Measurements from ENCODE around the gene KBTBD12.

DNA sequence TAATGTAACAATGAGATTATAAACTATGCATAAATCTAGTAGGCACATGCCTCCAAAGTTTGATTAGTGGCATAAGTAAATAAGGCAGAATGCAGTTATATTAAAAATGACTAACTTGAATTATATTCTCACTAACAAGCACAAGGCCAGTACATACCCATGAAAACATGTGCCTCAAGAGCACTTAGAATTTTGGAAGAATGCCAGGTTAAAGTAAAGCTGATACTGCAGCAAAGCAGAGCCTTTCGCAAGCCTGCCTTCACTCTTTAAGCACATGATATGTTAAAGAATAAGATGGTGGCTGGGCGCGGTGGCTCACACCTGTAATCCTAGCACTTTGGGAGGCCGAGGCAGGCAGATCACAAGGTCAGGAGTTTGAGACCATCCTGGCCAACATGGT, 49.0 kb downstream of the KBTBD12 start:
- TF ChIP-seq, protein P1, sequence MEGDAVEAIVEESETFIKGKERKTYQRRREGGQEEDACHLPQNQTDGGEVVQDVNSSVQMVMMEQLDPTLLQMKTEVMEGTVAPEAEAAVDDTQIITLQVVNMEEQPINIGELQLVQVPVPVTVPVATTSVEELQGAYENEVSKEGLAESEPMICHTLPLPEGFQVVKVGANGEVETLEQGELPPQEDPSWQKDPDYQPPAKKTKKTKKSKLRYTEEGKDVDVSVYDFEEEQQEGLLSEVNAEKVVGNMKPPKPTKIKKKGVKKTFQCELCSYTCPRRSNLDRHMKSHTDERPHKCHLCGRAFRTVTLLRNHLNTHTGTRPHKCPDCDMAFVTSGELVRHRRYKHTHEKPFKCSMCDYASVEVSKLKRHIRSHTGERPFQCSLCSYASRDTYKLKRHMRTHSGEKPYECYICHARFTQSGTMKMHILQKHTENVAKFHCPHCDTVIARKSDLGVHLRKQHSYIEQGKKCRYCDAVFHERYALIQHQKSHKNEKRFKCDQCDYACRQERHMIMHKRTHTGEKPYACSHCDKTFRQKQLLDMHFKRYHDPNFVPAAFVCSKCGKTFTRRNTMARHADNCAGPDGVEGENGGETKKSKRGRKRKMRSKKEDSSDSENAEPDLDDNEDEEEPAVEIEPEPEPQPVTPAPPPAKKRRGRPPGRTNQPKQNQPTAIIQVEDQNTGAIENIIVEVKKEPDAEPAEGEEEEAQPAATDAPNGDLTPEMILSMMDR (IDR thresholded peaks at IDR 0.05; ENCODE audit: borderline replicate concordance, extremely low read depth, low read length, poor library complexity, severe bottlenecking) = no peak
- TF ChIP-seq EZH2 (IDR thresholded peaks at IDR 0.05; ENCODE audit: borderline replicate concordance, low read depth, low read length, severe bottlenecking) = no peak

All from DND-41 (cell line).